Left forelimb (tissue), 1 donor: ENCODE measurements around the gene UPF1.
A peak's percentile ranks its signal among the peaks of the same experiment; 100 is the strongest.
"Not testable (repeated sequence)": the region's sequence is repeated elsewhere in the genome, so short reads cannot be mapped to it uniquely, and the experiment has no call there.

Experiments
- DNase-seq: peaks from one replicate; pipeline ENCODE4 v3.0.0-alpha.2; 2018; ENCODE audit warnings: low spot score

Gene UPF1

DNA sequence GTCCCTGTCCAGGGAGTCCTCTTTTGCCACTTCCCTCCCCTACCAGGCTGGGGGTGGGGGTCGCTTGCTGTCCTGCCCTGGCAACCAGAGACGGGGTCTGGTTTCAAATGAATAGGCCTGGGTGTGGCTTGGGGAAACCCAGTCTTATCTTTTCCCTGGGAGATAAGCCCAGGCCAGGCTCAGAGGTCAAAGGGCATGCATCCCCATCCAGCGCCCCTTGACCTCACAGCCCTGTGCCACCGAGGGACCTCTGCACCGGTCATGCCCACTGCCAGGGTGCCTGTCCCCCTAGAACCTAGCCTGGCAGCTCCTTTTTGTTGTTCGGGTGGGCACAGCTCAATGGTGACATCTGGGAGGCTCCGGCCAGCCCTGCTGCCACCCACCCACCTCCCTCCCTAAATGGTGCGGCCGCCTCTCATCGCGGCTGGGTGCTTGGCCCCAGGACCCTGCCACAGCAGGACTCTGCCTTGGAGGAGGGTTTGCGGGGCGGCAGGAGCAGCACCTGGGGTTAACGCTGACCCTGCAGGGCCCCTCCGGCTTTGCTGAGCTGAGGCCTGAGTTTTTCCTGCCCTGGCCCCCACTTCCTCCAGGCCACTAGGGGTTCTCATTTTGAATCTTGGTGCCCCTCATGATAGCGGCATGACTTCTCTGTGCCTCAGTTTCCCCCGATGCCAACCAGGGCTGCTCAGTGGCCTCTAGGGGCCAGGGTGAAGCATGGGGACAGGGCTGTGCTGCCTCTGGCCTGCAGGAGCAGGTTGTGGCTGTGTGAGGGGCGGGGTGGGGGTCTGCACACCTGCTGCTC lies 67.0 kb downstream of the UPF1 start:
- no peak for DNase-seq

DNA sequence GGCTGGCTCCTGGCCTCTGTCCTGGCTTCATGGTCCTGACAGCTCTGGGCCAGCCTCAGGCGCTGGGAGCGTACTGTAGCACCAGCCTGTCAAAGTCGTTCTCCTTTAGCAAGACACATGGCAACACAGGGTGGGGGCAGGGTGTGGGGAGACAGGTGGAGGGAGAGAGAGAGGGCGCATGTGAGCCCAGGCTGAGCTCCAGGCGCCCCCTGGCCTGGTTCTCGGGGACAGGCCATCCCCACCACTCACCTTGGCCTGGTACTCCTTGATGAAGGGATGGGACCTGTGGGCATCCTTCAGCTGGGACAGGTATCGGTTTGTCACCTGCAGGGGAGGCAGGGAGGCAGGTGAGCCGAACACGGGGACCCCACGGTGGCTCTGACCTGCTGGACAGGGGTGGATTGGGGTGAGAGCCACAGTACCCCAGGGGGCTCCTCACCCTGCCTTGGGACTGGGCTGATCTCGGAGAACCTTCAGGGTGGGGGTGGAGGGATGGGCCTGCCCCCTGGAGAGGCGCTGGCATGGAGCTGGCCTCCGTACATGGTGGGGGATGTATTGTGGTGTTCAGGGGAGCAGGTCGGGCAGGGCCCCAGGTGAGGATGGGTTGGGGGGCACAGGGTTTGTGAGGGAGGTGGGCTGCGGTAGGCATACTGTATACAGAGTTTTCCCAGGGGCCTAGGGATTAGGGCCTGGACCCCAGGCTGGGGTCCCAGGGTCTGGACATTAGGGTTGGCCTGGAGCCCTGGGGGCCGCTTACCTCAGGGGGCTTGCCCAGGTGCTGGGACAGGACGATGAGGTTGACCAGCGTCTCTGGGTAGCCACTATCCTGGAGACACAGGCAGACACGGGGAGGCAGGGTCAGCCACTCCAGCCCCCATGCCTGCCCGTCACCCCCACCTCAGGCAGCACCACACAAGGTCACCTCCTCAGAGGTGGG lies 68.1 kb downstream of the UPF1 start:
- DNase-seq: peak; percentile 56

DNA sequence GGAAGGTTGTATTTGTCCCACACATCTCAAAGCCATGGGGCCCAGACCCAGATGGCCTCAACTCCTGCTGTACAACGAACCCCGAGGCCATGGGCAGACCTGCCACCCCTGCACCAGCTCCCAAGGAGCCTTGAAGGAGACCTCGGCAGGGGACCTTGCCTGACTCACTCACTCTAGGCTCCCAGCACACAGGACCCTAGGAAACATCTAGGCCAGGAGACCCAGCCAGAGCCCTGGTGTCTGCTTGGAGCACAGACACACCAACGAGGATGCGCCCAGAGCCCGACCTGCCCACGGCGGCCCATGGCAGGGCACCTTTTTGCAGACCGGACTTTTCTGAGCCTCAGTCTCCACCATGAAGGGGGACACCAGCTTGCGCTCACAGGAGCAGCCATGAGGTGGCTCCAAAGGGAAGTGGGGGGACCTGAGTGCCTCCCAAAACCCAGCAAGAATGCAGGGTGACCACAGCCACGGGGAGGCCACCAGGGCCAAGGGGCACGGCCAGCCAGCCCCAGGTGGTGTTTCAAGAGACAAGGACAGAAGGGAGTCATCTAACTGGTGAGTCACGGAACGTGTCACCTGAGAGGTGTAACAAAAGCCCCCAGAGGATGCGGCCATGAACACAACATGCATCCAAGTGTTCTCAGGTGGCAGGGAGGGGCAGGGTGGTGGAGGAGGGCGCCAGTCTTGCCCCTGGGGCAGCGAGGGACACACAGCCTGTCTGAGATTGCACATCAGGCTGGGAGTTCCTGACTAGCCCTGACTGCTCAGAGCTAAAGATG lies 69.1 kb downstream of the UPF1 start:
- DNase-seq: peak; percentile 63

DNA sequence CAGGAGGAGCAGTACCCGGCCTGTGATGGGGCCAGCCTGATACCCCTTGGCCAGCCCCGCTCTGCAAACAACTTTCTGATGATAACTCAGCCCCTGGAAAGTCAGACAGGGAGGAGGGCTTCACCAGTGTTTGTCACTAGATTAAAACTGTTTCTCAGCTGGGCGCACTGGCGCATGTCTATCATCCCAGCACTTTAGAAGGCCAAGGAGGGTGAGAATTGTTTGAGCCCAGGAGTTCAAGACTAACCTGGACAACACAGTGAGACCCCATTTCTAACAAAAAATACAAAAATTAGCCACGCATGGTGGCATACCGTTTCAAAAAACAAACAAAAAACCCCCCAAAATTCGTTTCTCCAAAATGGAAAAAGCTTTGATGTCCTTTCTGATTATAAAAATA lies 69.7 kb downstream of the UPF1 start:
- no peak for DNase-seq

DNA sequence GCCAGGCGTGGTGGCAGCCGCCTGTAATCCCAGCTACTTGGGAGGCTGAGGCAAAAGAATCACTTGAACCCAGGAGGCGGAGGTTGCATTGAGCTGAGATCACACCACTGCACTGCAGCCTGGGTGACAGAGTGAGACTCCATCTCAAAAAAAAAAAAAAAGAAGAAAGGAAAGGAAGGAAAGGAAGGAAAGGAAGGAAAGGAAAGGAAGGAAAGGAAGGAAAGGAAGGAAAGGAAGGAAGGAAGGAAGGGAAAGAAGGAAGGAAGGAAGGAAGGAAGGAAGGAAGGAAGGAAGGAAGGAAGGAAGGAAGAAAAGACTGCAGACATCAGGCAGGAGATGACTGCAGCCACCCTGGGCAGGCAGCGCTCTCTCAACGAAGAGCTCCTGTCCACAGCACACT lies 70.8 kb downstream of the UPF1 start:
- not testable (repeated sequence) for DNase-seq

DNA sequence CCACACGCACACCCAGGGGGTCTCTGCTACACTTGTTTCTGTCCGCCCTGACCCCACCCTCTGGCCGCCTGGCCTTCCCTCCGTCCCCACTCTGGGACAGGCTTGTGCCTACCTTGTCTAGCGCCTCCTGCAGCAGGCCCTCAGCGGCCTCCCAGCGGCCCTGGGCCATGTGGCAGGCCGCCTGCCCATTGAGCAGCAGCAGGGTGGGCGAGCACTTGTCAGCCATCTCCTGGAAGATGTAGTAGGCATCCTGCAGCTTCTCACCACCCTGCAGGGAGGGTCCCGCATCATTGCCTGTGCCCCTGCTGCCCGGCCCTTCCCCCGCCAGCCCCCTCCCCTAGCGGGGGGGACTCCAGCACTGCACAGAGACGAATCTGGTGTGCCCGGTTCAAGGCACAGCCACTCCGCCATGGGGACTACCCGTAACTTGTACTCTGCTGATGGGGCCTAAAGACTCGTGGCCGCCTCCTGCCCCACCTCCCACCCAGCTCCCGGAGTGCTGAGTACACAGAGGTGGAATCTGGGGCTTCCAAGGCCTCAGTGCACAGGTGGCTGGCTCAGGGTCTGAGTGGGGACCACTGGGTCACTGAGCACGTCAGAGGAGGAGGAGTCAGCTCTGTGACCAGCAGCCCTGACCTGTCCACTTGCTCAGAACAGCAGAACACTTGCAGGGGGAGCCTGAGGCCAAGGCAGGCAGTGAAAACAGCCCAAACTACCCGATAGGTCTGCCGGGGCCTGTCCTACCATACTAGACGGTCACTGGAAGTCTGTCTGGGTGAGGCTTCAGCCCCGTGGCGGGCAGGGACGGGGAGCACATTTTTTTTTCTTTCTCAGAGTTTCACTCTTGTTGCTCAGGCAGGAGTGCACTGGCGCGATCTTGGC lies 71.6 kb downstream of the UPF1 start:
- DNase-seq: peak; percentile 66

DNA sequence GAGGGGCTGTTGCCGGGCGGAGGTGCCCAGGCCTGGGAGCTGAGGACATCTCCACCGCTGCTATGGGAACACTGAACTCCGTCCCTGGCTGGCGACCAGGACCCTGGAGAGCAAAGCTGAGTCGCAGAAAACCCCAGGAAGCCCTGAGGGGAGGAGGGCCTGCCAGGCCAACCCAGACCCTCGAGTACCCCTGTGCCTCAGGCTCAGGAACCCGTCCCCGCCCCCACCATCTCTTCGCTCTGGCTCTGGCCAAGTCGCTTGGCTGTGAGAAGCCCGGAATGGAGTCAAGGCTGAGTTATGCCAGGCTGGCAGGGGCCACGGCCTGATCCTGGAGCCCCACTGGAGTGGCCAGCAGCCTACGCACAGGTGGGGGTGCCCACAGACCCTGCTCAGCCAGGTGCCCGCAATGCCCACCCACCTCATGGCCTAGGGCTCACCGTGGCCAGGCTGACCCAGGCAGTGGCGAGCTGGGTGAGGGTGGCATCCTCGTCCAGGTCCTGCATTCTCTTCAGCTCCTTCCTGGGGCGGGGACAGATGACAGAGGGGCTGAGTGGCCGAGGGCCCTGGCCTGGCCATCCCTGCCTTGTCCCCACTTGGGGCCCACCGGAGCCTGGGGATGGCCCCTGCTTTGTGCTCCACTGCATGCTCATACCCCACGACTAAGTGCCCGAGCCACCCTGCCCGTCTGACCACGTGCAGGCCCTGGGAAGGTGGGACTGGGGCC lies 72.7 kb downstream of the UPF1 start:
- DNase-seq: no peak

DNA sequence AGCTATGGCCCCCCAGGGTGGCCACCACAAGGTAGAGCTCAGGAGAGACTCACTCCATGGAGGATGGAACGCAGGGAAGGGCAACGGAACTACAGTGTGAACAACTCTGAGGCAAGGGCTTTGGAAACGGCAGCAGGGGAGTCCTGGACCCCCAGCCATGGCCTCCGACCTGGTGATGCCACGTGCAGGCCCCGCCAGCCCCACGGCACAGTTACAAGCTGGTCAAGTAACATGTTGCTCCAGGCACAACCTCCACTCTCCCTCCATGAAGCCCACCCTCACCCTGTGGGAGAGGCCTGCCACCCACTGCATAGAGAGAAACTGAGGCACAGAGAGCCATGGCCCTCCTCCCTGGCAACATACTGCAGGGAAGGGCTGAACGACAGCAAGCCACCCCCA lies 73.3 kb downstream of the UPF1 start:
- no peak for DNase-seq

DNA sequence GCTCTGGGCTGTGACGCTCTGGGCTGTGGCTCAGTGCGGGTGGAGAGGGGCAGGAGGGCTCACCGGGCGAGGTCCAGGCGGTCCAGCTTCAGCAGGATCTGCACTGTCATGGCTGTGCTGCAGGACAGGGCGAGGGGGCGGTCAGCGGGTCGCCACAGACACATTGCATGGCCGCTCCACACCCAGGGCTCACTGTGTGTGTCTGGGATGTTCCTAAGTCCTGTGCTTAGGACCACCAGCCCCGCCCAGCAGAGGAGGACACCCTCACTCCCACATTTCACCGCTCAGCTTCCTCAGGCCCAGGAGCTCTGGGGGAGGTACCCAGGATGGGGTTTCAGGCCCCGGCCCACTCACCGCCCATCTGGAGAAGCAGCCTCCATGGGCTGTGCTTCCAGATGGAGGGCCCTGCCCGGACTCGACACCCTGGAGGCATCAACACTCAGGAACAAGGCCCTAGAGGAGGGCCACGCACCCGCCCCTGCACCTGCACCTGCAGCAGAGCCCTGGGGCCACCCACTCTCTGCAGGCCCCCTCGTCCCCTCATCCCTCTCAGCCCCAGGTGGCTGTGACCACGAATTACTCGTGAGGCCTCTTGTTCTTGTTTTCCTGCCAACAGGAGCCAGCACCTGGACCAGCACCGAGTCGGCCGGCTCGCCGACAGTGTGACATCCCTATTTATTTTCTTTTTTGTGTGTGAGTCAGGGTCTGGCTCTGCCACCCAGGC lies 73.9 kb downstream of the UPF1 start:
- DNase-seq: no peak

DNA sequence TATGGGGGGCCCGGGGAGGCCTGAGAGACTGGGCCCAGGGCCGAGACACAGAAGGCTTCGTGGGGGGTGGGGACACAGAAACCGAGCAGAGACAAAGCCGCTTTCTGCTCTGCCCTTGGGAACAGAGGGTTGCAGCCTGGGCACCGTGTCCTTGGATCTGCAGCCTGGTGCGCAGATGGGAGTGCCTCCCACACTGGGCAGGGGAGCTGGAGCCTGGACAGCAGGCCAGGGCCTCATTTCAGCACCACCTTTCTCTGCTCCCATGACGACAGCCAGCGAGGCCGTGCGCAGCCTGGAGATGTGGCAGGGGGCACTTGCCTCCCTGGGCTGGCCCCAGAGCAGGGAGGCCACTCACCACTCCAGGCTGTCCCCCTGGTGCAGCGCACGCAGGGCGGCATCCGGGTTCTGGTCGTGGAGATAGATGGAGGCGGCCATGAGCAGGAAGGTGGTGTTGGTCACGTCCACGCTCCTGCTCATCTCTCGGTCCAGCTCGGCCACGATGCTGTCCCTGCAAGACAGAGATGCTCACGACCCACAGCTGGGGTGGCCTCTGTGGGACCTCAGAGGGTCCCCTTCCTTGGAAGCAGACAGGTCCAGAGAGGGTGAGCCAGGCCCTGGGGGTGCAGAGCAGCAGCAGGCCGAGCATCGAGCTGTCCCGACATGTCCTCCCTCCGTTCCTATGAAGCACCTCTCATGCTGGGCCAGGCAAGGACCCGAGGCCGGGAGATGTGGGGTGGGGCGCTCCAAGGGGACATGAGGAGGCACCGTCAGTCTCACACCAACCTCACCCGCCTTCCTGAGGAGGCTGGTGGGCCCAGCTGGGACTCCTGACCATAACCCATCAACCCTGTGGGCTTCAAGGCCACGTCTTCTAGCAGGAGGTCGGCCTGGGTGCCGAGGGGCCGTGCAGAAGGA lies 75.1 kb downstream of the UPF1 start:
- no peak for DNase-seq

DNA sequence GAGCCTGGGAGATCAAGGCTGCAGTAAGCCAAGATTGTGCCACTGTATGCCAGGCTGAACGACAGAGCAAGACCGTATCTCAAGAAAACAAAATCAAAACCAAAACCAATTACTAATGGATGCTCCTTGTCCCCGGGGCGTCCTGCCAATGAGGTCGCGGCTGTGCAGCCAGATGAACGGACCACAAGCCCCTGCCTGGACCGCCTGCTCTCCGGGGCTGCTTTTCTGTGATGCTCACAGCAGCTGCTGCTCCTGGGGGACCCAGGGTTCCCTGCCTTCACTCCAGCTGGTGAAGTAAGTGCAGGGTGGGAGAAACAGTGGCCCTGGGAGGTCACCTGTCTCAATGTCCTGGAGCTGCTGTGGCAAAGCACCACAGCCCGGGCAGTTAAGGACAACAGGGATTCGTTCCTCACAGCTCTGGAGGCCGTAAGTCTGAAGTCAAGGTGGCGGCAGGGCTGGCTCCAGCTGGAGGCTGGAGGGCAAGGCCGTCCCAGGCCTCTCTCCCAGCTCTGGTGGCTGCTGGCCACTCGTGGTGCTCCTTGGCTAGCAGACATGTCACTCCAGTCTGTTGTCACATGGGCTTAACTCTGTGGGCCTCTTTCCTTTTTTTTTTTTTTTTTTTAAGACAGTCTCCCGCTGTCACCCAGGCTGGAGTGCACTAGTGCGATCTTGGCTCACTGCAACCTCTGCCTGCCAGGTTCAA lies 77.3 kb downstream of the UPF1 start:
- no peak for DNase-seq

DNA sequence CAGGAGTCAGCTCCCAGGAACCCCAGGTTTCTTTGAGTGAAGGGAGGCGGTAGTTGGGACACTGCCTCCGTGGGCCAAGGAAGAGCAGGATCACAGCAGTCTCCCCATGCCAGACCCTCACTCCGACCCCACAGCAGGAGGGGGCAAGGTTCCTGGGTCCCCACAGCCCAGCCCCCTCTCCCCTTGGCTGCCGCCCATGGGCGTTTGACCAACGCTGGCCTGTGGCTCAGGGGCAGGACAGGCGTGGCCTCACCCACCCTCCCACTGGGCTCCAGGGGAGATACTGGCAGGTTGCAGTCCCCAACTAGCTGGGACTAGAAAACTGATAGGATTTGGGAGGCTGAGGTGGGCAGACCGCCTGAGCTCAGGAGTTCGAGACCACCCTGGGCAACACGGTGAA lies 78.3 kb downstream of the UPF1 start:
- no peak for DNase-seq

DNA sequence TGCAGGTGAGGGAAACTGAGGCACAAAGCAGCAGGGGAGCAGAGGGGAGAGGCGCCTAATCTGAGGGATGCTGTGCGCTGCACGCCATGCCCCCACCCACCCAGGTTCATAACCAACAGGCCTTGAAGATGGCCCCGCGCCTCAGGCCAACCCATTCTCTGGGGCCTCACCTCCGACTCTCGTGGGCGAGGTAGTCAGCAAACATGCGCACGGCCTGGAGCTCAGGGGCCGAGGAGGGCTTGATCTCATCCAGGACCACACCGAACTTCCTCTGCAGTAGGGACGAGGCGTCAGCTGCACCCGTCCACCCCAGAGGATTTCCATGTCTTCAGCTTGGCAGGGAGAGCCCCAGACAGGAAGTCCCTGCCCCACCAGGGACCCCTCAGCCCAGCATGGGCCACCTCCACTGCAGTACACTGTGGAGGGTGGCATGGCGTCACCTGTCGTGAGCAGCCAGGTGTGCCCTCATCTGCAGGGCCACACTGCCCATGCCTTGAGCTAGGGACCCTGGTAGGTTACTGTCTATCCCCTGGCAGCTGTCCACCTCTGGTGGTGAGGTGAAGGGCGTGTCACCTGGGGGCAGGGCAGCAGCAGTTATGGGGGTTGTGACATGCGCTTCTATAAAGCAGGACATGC lies 79.2 kb downstream of the UPF1 start:
- DNase-seq: no peak

DNA sequence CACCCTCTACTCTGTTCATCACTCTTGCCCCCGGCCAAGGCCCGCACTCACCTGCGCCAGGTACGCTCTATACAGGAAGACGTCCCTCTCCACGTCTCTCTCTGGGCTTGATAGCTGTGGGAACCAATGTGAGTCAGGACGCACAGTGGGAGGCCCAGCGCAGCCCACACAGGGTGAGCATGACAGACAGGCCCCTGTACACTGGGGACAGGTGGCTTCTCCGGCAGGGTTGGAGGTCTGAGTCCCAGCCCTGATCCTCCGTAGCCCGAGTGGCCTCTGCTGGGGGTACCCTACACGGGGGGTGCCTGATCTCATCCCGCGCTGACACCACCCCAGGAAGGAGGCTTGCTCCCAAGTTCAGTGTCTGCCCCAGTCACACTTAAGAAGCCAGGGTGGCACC lies 81.2 kb downstream of the UPF1 start:
- DNase-seq: no peak

DNA sequence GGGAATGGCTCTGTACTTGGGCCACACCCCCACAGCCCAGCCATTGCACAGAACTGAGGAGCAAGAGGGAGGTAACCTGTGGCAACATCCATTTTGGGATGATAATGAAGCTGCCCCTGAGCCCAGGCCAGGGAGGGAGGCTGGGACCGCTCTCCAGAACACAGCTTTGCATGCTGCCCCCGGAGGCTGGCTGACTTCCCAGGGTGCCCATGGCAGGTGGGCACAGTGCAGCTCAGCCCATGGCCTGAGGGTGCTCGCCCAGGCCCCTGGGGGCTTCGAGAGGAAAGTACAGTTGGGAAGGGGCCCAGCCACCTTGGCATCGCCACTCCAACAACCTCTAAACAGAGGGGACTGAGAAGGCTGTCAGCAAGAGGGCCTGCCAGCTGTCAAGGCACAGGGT lies 81.7 kb downstream of the UPF1 start:
- DNase-seq: no peak

DNA sequence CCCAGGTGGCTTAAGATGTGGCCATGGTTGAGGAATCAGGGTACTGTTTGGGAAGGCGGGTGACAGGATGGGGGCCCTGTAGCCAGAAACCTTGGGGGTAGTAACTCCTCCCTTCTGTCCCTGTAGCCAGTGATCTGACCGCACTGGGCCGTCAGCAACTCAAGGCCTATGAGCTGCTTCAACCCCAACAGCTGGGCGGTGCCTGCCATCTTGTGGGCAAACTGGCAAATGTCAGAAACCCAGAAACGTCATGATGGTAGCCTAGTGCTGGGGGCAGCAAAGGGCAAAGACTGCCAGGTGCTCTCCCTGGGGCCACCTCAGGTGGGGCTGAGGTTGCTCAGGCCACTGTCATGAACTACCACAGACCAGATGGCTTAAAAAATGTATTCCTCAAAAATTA lies 83.9 kb downstream of the UPF1 start:
- DNase-seq: no peak

DNA sequence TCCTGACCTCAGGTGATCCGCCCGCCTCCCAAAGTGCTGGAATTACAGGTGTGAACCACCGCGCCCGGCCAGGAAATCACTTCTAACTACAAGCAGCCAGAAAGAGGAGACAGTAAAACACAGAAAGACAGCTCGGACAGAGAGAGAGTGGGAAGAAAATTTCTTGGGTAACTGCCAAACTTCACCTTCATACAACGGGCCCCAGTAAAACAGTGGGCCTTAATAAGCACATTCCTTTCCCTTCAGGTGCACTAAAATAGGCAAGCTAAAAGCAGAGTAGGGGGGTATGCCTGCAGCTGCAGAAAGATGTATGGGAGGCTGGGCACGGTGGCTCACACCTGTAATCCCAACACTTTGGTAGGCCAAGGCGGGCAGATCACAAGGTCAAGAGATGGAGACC lies 85.8 kb downstream of the UPF1 start:
- DNase-seq: not testable (repeated sequence)
